ENCODE measurements around the gene DFFB. TPM values are rescaled to one million over a fixed set of nuclear protein-coding genes. Genes with fewer than 3 reads are reported as not detected.

DFFB gene
- total and polyA plus RNA-seq, 4 donors: 5.1 to 12.1 (median 5.8) TPM

GRCh38 chr1:3841491-3841890, 15.8 kb upstream of the DFFB start:
- peaks cover 26 to 43% (median 34%) of the 10 kb centered on the region in 4 donors for H3K36me3 ChIP-seq (ENCODE audit: control insufficient read depth in 4 of 4, insufficient read depth in 4 of 4, low read length in 4 of 4)

GRCh38 chr1:3842912-3843311, 14.4 kb upstream of the DFFB start:
- Histone ChIP-seq H3K4me1 (ENCODE audit: control insufficient read depth in 5 of 5, insufficient read depth in 5 of 5, low read length in 5 of 5) (no peaks in the 10 kb centered on the region), H3K36me3 (ENCODE audit: control insufficient read depth in 4 of 4, insufficient read depth in 4 of 4, low read length in 4 of 4) (peaks cover 13 to 36% (median 27%) of the 10 kb centered on the region in 4 donors), H3K9me3 (ENCODE audit: control insufficient read depth in 4 of 4, insufficient read depth in 3 of 4, low read length in 3 of 4) (peaks cover 0 to 6% (median 0%) of the 10 kb centered on the region in 4 donors), H3K9ac (ENCODE audit: insufficient read depth in 1 of 2, low read length in 2 of 2) (no peak overlapping the region), H3K27me3 (ENCODE audit: control insufficient read depth in 3 of 3, insufficient read depth in 3 of 3, low read length in 2 of 3) (no peaks in the 10 kb centered on the region), H3K4me3 (no peak overlapping the region), H3K27ac (ENCODE audit: low read depth in 1 of 2, low read length in 1 of 2) (no peak overlapping the region)
- no peak for ATAC-seq (ENCODE audit: insufficient read depth, low FRiP score)
- no peak for TF ChIP-seq CTCF (IDR thresholded peaks at IDR 0.05; ENCODE audit: control extremely low read depth, extremely low read depth)
- 55 to 76% methylated on average over 9 of the region's 9 CpGs for WGBS, 2 donors
- no peak for DNase-seq

More at GRCh38 chr1:3841491-3841890, 15.8 kb upstream of the DFFB start:
- DNase-seq (no peak), ATAC-seq (ENCODE audit: insufficient read depth, low FRiP score) (no peak)
- 95 to 97% methylated on average over 7 of the region's 7 CpGs for WGBS, 2 donors
- no peaks in the 10 kb centered on the region for H3K4me1 ChIP-seq (ENCODE audit: control insufficient read depth in 5 of 5, insufficient read depth in 5 of 5, low read length in 5 of 5)
- H3K9ac ChIP-seq (ENCODE audit: insufficient read depth in 1 of 2, low read length in 2 of 2): no peak overlapping the region
- no peaks in the 10 kb centered on the region for H3K27me3 ChIP-seq (ENCODE audit: control insufficient read depth in 3 of 3, insufficient read depth in 3 of 3, low read length in 2 of 3)
- no peak for TF ChIP-seq CTCF (IDR thresholded peaks at IDR 0.05; ENCODE audit: control extremely low read depth, extremely low read depth)
- peaks cover 0 to 15% (median 3%) of the 10 kb centered on the region in 4 donors for H3K9me3 ChIP-seq (ENCODE audit: control insufficient read depth in 4 of 4, insufficient read depth in 3 of 4, low read length in 3 of 4)
- H3K4me3 ChIP-seq: no peak overlapping the region
- no peak overlapping the region for H3K27ac ChIP-seq (ENCODE audit: low read depth in 1 of 2, low read length in 1 of 2)

GRCh38 chr1:3846541-3846940, 10.7 kb upstream of the DFFB start:
- TF ChIP-seq CTCF (IDR thresholded peaks at IDR 0.05; ENCODE audit: control extremely low read depth, extremely low read depth): no peak
- DNase-seq: no peak
- Histone ChIP-seq H3K4me1 (ENCODE audit: control insufficient read depth in 5 of 5, insufficient read depth in 5 of 5, low read length in 5 of 5) (no peaks in the 10 kb centered on the region), H3K36me3 (ENCODE audit: control insufficient read depth in 4 of 4, insufficient read depth in 4 of 4, low read length in 4 of 4) (peaks cover 8 to 35% (median 21%) of the 10 kb centered on the region in 4 donors), H3K4me3 (no peak overlapping the region), H3K27me3 (ENCODE audit: control insufficient read depth in 3 of 3, insufficient read depth in 3 of 3, low read length in 2 of 3) (no peaks in the 10 kb centered on the region), H3K27ac (ENCODE audit: low read depth in 1 of 2, low read length in 1 of 2) (no peak overlapping the region), H3K9ac (ENCODE audit: insufficient read depth in 1 of 2, low read length in 2 of 2) (no peak overlapping the region), H3K9me3 (ENCODE audit: control insufficient read depth in 4 of 4, insufficient read depth in 3 of 4, low read length in 3 of 4) (peaks cover 0 to 2% (median 0%) of the 10 kb centered on the region in 4 donors)
- 90 to 99% methylated on average over 3 of the region's 3 CpGs for WGBS, 2 donors
- ATAC-seq (ENCODE audit: insufficient read depth, low FRiP score): no peak

GRCh38 chr1:3847081-3847480, 10.2 kb upstream of the DFFB start:
- no peak for DNase-seq
- H3K4me1 ChIP-seq (ENCODE audit: control insufficient read depth in 5 of 5, insufficient read depth in 5 of 5, low read length in 5 of 5): no peaks in the 10 kb centered on the region
- H3K9ac ChIP-seq (ENCODE audit: insufficient read depth in 1 of 2, low read length in 2 of 2): no peak overlapping the region
- peaks cover 0 to 2% (median 0%) of the 10 kb centered on the region in 4 donors for H3K9me3 ChIP-seq (ENCODE audit: control insufficient read depth in 4 of 4, insufficient read depth in 3 of 4, low read length in 3 of 4)
- H3K27ac ChIP-seq (ENCODE audit: low read depth in 1 of 2, low read length in 1 of 2): no peak overlapping the region
- peaks cover 8 to 37% (median 20%) of the 10 kb centered on the region in 4 donors for H3K36me3 ChIP-seq (ENCODE audit: control insufficient read depth in 4 of 4, insufficient read depth in 4 of 4, low read length in 4 of 4)
- H3K27me3 ChIP-seq (ENCODE audit: control insufficient read depth in 3 of 3, insufficient read depth in 3 of 3, low read length in 2 of 3): no peaks in the 10 kb centered on the region
- no peak overlapping the region for H3K4me3 ChIP-seq
- ATAC-seq (ENCODE audit: insufficient read depth, low FRiP score): no peak
- 80 to 89% methylated on average over 6 of the region's 6 CpGs for WGBS, 2 donors
- no peak for TF ChIP-seq CTCF (IDR thresholded peaks at IDR 0.05; ENCODE audit: control extremely low read depth, extremely low read depth)

Measured in lung (tissue), 12 donors.